OCI-LY1 (cell line): ENCODE results near the gene MAP2.

Source experiments
- EZH2 ChIP-seq: fragments of 200-600 bp; sonication (generic), shearing (Covaris generic); IDR thresholded peaks from 2 replicates; pipeline ENCODE4 v1.8.0; 2017; ENCODE audit warnings: borderline replicate concordance, mixed run types, mild to moderate bottlenecking, antibody characterized with exemption, low read length, moderate library complexity, mixed read lengths
- TF ChIP-seq, protein P1 (sequence below): fragments of 200-600 bp; sonication (generic), shearing (Covaris generic); IDR thresholded peaks from 2 replicates; pipeline ENCODE4 v1.5.1; 2017; ENCODE audit warnings: mild to moderate bottlenecking, antibody characterized with exemption, low read length, moderate library complexity, mixed read lengths

DNA sequence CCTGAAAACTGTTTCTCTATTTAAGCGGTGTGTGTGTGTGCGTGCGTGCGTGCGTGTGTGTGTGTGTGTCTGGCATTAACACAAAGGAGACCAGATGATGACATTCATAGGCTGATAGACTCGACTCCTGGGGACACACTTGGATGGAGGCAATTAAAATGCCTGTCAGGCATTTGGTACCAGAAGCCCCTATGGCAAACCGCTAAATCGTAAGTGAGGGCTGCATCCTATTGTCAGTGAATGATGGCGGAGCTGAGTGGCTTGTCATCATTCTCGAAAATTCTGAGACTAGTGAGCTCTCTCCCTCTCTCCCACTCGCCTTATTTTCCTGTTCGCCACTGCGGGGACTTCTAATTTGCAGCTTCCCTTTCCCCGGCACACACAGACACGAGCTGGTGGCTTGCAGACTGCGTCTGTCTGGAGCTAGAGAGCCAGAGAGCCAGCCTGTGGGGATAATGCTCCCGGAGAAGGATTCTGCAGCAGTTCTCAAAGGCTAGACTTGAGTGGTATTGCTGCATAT is 155.4 kb downstream of the MAP2 start:
- TF ChIP-seq, protein P1, sequence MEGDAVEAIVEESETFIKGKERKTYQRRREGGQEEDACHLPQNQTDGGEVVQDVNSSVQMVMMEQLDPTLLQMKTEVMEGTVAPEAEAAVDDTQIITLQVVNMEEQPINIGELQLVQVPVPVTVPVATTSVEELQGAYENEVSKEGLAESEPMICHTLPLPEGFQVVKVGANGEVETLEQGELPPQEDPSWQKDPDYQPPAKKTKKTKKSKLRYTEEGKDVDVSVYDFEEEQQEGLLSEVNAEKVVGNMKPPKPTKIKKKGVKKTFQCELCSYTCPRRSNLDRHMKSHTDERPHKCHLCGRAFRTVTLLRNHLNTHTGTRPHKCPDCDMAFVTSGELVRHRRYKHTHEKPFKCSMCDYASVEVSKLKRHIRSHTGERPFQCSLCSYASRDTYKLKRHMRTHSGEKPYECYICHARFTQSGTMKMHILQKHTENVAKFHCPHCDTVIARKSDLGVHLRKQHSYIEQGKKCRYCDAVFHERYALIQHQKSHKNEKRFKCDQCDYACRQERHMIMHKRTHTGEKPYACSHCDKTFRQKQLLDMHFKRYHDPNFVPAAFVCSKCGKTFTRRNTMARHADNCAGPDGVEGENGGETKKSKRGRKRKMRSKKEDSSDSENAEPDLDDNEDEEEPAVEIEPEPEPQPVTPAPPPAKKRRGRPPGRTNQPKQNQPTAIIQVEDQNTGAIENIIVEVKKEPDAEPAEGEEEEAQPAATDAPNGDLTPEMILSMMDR, result no peak
- TF ChIP-seq EZH2, result no peak
